Left renal cortex interstitium (tissue), 4 donors: ENCODE measurements around the gene CCDC178. TPM values are rescaled to one million over a fixed set of nuclear protein-coding genes. Genes with fewer than 3 reads are reported as not detected.
A peak's percentile ranks its signal among the peaks of the same experiment; 100 is the strongest.
"Not testable (repeated sequence)": the region's sequence is repeated elsewhere in the genome, so short reads cannot be mapped to it uniquely, and the experiment has no call there.

Experiments
- DNase-seq, 4 donors: peaks; one replicate each; pipeline ENCODE4 v3.0.0-alpha.2; 2013; ENCODE audit warnings: low read depth in 4 of 4, low spot score in 2 of 4, missing footprints in 1 of 4
- polyA plus RNA-seq, 4 donors: library from polyadenylated mRNA; unstranded; fragments of 120-200 nt; gene quantifications; one replicate each; pipeline ENCODE4 v1.2.1, GENCODE V29; 2013; ENCODE audit not compliant: insufficient read length in 4 of 4

The CCDC178 gene
- polyA plus RNA-seq, 4 donors, result 1.4 to 2.0 (median 1.8) TPM

DNA sequence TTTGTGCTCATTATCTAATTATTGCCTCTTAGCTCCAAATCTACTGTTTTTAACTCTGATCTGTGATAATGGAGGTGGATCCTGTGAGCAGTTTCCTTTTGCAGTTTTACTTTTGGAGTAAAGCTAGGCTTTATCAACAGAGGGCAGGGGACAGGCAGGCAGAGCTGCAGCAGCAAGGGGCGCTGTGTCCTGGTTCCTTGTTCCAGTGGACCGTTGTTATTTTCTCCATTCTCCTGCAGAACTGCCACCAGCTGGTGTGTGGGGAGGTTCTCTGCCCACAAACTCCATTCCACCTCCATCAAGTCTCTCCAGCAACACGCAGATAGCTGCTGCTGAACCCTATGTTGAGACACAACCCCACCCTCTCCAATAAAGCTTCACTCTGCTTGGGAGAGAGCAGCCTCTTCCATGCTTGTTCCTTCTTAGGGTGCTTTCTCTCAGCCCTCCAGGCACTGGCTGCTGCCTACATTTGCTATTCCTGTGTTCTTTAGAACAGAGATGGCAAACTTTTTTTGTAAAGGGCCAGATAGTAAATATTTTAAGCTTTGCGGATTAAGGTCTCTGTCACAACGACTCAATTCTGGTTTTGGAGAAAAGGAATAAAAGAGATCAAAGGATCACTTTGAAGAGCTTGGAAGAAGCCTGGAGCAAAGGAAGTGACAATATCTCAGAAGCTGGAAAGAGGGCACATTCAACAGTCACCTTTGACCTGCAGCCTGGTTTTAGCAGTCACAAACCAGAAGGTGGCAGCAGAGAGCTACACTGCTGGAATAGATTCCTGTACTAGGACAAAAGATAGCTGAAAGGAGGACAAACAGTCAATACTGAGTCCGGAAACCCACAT, 208.8 kb downstream of the CCDC178 start:
- DNase-seq, result peak; percentile 47 to 71 (median 62)

DNA sequence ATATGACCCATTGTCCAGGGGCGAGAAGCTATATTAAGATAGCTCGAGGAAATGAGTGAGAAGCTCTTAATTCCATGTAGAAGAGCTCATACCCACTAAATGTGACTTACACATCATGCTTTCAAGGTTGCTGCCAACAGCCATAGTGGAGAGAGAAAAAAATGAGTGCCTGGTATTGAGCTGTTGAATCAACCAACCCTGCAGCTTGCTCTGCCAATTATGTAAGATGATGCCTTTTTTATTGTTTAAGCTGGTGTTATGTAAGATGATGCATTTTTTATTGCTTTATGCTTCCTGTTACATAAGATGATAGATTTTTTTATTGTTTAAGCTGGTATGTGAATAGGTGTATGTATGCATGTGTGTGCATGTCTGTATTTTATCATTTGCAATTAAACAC, 228.2 kb downstream of the CCDC178 start:
- no peak for DNase-seq

DNA sequence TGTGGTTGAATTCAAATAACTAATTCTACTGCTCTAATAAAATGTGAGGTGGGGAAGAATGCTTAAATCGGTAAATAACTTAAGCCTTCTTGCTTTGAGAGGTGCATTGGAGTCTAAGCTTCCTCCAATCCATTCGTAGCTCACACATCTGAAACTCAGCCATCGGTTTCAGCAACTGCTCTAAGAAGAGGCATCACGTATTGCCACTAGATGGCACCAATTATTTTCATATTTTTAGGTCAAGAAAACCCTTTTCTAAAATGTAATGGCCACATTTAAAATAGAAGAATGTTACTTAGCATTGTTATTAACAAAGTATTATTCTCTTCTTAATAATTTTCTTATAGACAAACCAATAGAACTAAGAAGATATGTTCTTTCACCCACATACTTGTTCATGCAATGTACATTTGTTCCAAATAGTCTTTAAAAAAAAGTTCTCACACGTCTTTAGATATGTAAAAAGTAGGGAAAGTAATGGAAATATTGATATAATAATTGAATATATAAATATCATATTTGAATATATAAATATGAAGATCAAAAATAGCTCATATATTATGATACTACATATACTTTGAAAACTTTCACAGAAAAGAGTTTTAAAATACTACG, 229.8 kb downstream of the CCDC178 start:
- no peak for DNase-seq

DNA sequence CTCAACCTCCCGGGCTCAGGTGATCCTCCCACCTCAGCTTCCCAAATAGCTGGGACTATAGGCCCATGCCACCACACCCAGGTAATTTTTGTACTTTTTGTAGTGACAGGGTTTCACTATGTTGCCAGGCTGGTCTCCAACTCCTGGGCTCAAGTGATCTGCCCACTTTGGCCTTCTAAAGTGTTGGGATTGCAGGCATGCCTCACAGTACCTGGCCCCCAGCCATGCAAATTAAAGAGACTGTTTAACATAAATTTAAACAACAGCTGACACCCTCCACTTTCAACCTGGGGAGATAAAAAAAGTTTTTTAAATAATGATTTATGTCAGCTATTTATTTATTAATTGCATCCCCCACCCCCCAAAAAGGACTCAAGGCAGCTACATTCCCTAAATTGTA, 234.7 kb downstream of the CCDC178 start:
- DNase-seq, result no peak

DNA sequence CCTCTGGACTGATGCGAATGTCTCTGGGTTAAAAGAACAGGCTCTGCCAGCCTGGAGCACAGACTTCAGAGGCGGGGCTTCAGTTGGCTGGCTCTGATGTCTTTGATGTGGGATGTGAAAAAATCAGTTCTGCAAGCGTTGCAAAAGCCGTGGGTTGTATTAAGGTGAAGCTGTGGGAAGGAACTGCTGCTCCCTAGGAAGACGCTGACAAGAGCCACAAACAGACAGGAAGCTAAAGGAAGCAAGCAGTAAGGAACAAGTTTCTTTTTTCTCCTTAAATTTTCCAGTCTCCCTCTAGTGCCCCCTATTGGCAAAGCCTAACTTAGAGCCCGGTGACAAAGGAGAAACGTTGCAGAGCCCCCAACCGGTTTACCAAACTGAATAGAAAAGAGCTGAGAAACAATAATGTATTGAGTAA, 239.0 kb downstream of the CCDC178 start:
- DNase-seq, result peak; percentile 36 to 61 (median 49)

DNA sequence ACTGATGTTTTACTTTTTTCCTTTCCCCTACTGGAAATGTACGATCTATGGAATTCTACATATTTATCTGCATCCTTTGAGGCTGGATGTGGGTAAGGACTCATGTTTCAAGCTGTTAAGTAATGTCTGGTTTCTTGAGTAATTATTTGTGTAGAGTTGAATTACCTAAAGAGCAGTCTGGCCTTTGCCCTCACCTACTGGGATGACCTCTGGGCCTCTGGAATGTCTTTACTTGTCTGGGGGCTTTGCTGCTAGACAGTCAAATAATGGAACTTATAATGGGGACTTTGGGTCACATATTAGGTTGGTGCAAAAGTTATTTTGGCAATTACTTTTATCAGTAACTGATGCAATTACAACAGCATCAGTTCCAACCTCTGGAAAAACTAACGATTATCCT, 244.7 kb downstream of the CCDC178 start:
- DNase-seq, result no peak

DNA sequence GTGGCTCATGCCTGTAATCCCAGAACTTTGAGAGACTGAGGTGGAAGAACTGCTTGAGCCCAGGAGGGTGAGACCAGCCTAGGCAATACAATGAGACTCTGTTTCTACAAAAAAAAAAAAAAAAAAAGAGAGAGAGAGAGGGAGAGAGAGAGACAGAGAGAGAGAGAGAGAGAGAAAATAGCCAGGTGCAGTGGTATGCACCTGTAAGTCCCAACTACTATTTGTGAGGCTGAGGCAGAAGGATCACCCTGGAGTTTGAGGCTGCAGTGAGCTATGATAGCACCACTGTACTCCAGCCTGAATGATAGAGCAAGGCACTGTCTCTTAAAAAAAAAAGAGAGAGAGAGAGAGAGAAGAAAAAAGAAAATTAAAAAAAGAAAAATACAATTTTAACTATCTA, 245.7 kb downstream of the CCDC178 start:
- DNase-seq, result no peak

DNA sequence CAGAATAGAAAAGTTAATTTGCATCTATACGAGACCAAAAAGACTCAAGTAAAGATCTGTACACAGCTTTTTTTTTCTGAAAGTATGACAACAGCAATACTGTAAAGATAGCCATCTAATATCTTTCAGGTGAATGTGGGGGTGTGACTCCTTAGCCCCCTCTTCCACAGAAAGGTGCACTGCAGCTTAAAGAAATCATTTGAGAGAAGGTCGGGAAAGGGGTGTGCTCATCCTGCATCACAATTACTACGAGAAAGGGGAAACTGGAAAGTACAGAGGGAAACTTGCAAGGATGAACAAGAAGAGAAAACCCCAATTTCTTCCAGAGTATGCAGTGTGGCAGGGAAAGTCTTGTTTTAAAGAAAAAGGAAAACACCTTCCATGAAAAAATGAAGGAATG, 255.6 kb downstream of the CCDC178 start:
- no peak for DNase-seq

DNA sequence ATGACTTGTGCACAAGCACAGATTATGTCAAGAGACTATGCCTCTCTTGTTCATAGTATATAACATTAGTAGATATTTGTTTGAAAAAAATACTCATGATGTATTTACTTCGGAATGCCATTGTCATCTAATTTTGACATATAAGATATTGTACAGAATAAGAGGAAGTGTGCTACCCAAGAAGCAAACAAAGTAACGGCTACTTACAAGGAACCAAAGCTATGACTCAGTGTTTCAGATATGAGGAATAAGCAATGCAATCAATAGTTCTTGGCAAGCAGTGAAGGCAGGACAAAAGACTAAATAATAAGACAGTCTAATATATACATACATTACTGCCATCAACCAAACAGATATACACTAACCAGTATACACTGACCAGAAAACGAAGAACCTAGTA, 256.3 kb downstream of the CCDC178 start:
- DNase-seq, result no peak

DNA sequence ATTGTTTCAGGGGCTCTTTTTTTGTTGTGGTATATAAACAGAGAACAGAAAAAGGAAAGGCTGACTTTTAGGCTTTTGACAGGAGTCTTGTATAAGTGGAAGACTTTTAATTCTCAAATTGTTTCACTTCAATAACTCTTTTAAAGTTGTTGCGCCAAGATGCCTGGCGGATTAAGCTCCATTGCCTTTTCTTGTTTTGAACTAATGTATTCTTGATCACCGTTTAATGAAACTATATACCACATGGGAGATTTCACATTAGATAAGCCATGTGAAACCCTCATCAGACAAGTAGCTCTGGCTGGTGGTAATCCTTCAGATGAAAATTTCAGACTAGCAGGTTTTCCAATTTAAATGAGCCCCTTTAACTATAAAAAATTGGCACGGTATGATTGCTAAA, 257.4 kb downstream of the CCDC178 start:
- DNase-seq, result no peak

DNA sequence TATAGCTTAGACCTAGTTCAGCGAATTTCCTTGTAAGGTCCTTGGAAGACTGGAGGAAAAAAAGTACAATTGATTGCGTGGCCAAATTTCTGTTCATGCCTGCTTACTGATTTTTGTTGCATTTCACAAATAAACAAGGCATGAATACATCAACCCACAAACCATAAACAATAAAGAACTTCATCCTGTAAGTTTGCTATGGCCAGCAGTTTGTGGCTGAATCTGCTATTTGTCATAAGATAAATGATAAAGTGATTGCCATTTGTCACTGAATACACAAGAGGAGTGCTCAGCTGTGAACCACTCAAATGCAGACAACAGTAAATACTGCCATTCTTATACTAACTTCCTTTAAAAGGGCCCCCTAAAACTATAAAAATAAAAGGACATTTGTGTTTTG, 259.5 kb downstream of the CCDC178 start:
- no peak for DNase-seq

DNA sequence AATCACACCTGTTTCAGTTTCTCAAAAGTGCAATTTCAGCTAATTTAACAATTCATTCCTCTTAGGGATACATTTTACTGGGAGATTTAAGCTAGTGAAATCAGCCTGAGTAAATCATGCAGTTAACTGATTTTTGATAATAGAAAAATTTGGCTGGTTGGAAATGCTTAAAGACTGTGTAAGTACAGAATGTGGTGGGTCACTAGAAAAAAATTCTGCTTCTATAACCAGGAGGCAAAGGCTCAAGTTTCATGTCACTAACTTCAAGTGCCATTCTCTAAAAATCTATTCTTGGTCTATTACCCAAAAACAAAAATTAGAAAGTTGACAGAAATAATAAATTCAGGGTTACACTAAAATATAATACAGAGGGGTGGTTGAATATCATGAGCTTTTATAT, 271.3 kb downstream of the CCDC178 start:
- DNase-seq, result no peak

DNA sequence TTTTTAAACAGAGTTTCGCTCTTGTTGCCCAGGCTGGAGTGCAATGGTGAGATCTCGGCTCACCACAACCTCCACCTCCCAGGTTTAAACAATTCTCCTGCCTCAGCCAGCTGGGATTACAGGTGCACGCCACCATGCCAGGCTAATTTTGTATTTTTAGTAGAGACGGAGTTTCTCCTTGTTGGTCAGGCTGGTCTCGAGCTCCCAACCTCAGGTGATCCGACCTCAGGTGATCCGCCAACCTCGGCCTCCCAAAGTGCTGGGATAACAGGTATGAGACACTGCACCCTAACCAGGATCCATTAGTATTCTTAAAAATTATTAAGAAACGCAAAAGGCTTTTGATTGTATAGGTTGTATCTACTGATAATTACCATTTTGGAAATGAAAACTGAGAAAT, 276.4 kb downstream of the CCDC178 start:
- DNase-seq, result not testable (repeated sequence)

DNA sequence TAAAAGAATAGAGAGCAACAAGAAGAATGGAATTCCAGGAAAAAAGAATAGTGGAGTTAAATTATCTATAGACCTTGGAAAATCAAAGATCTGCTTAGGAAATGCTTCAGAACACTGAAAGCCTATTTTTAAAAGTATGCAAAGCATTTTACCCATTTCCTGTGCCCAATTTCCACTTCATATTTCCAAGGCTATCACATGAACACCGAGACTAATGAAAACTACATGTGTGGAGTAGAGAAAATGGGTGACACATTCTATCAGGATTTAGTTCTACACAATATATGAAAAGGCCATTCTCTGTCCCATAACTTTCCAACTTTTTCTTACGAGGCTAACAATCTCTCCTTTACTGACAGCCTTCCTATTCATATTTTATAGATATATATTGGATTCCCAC, 279.4 kb downstream of the CCDC178 start:
- no peak for DNase-seq

DNA sequence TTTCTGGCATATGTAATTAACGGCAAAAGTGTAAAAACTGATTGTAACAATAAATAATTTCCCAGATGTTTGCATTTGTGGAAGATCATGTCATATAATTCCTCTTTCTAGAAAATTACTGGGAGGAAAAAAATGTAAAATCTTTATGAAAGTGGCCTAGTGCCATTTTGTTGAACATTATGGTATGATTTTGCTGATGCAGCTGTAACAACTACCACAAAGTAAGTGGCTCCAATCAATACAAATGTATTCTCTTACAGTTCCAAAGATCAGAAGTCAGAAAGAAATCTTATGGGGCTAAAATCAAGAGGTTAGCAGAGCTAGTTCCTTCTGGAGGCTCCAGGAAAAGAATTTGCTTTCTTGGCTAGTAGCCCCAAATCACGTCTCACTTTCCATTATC, 281.4 kb downstream of the CCDC178 start:
- no peak for DNase-seq

DNA sequence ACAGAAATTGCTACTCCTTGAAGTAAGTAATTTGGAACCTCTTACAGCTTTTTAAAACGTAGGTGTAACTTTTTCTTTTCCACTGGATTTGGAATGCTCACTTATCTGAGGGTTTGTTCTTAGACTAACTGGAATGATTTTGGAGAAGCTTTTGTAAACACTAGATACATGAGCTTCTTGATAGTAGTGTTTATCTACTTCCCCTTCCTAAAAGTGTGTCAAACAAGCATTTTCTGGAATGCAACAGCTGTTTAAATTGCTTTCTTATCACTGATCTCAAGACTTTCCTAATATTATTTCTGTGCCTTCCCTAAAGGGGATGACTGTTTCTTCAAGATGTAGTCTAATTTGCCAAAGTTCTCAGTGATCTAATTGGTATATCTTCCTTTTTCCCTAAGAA, 282.6 kb downstream of the CCDC178 start:
- no peak for DNase-seq

DNA sequence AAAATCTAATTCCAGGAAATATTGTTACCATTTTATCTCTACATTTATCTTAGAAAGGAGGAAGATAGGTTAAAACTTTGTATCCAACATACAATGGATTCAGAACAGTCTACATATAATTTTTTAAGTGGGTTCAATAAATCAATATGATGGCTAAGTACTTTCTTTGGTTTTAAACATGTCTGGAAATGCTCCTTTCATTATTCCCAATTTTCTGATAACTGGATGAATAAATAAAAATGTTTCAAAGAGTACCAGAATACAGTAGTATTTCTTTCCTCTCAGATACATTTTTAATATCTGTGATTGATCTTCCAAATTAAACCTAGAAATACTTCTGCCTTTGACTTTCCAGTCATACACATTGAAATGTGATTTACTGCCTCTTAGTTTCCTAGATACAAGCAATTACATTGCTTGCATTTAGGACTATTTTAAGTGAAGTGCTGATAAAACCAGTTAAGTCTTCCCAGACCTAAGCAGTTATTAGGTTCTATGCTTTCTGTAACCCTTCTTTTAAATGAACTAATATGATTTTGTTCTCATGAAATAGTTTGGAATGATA, 283.5 kb downstream of the CCDC178 start:
- DNase-seq, result no peak

DNA sequence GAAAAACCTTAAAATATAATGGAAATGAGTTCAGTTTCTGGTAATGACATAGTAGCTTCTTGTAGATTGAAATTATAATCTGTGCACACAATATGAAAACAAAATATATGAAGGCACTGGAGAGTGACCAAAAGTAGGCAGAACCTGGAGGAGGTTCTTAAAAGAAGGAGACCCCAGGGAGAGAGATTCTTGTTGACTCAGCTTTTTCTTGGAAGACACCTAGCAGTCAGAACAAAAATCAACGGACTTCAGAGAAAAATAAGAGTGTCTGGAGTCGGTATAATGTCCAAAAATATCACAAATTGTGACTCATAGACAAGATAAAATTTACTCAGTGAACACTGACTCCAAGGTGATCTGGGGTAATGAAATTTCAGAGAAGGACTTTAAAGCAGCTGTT, 286.5 kb downstream of the CCDC178 start:
- DNase-seq, result no peak

DNA sequence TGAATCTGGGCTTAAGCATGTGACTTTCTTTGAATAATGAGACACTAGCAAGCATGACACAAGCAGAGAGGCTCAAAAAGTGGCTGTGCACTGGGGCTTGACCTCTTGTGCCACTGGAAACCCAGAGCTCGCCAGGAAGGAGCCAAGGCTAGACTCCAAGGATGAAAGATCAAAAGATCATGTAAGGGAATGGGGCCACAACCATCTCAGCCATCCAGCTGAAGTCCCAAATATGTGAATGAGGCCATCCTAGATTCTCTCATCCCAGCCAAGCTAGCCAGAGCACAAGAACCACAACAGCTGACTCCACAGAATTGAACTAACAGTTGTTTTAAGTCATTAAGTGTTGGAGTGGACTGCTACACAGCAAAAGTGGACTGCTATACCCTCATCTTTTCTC, 288.1 kb downstream of the CCDC178 start:
- DNase-seq, result no peak

DNA sequence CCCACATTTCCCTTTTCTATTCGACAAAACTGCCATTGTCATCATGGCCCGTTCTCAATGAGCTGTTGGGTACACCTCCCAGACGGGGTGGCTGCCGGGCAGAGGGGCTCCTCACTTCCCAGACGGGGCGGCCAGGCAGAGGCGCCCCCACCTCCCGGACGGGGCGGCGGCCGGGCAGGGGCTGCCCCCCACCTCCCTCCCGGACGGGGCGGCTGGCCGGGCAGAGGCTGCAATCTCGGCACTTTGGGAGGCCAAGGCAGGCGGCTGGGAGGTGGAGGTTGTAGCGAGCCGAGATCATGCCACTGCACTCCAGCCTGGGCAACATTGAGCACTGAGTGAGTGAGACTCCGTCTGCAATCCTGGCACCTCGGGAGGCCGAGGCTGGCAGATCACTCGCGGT, 292.7 kb downstream of the CCDC178 start:
- not testable (repeated sequence) for DNase-seq

DNA sequence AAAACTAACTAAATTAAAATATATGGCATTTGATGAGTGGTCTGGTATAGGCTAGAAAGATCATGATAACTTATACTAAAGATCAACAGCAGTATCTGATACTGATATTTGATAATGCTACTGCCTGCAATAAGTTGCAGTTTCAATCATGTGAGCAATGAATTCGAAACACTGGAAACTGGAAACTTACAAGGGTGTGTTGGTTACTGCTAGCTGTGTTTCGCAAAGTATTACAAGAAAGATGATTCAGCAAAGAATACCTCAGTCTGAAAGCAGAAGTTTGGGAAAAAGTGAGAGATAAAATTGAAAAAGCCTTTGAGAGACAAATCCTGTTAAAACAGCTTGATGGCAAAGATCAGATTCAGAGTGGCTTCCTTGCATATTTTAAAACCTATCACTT, 294.5 kb downstream of the CCDC178 start:
- no peak for DNase-seq
